GM18873 (cell line): ENCODE measurements around the gene PANK4.

Experiments
- ATAC-seq: cut with Tn5 transposase; IDR thresholded peaks from one replicate; pipeline ENCODE4 v1.9.1; 2021; ENCODE audit warnings: mild to moderate bottlenecking, moderate library complexity, moderate number of reproducible peaks; ENCODE audit not compliant: unreplicated experiment, low FRiP score

PANK4 gene

GRCh38 chr1:2502661-2503553, 23.5 kb downstream of the PANK4 start:
- ATAC-seq = no peak

GRCh38 chr1:2502210-2502609, 24.2 kb downstream of the PANK4 start:
- no peak for ATAC-seq

DNA sequence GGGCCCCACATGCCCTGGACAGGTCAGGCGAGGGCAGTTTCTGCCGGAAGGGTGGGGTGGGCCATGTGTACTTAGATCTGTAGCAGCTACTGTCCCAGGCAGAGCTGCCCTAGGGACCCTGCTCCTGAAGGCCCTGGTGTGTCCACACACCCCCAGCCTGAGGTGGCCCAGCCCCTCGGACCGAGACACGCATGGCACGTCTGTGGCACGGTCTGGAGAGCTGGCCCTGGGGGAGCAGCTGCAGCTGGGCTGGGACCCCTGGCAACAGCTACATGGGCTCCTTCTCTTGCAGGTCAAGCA, 24.6 kb downstream of the PANK4 start:
- no peak for ATAC-seq

DNA sequence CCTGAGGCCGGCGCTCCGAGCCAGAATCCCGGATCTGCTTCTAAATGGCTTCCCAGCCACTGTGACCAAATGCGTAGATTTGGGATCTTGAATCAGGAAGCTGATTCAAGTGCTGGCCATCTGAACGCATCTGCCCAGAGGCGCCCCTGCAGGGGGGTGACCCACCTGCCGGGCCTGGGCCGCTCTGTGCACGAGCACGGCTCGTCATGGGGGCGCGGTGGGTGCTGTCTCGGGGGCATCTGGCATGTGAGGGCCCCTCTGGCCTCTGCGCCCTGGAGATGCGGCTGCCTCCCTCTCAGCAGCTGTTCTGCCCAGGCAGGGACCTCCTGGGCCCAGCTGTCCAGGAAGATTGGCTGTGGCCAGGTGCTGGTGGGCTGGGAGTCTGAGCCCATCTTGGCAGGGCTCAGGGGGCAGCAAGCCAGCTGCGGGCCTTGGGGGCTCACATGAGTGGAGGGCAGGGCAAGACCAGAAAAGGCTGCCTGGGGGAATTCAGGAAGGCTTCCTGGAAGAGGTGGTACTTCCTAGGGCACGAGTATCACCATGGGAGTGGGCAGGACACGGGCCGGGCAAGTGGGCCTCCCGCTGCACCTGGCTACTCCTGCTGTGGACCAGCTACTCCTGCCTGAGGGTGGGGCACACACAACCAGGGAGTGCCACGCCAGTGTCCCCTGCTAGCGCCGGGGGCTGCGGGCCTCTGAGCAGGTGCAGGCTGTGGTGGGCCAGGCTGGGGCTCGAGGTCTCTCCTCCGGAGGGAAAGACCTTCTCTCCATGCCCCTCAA, 25.2 kb downstream of the PANK4 start:
- no peak for ATAC-seq

DNA sequence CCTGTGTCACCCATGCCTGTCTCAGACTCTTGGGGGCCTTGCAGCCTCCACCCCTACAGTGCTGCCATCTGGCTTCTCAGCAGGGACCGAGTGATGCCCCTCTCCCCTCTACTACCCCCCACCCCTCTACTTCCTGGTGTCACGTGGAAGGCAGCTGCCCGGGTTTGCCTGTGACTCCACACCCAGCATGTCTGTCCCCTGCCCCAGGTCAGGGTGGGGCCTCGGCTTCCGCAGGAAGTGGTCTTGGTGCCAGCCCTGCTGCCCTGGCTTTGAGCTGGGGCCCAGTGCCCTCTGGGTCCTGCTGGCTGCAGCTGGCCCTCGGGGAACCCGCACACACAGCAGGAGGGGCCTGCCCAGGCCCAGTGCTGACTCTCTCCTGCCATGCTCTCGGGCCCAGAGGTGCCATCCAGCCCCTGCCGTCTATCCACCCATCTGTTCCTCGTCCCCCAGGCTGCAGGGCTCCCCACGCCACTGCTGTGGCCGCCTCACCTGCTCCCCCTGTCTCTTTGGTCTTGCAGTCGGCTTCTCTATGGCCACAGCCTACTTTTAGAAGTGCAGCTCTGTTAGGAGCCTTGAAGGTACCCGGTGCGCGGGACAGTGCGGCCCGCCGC, 26.3 kb downstream of the PANK4 start:
- ATAC-seq = no peak

DNA sequence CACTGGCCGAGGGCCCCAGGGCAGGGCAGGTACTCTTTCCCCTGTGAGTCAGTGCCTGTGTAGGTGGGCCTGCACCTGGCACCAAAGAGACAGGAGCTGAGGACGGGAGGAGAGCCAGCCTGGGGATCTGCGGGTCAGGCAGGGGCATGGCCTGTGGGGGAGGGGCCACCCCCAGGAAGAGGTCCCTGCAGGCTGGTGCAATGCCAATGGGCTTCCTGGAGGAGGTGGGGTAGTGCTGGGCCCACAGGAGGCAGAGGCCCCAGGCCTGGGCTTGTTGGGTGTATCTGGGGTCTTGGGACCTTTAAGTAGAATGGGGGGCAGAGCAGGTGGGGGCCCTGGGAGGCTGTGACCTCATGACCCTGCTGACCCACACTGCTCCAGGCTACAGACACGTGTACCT, 27.1 kb downstream of the PANK4 start:
- no peak for ATAC-seq

DNA sequence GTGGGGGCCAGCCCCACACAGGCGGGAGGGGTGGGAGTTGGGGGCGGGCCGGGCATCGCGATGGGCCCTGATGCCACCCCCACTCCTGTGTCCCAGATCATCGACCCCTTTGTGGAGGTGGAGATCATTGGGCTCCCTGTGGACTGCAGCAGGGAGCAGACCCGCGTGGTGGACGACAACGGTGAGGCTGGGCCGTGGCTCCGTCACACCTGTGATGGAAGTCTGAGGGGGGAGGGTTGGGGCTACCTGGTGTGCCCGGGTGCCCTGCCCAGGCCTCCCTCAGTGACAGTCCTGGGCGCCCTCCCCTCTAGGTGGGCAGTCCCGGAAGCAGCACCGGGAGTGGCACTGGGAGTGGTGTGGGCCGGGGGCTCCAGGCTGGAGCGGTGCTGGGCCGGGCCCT, 27.7 kb downstream of the PANK4 start:
- ATAC-seq = no peak

GRCh38 chr1:2497891-2498290, 28.5 kb downstream of the PANK4 start:
- ATAC-seq = no peak

DNA sequence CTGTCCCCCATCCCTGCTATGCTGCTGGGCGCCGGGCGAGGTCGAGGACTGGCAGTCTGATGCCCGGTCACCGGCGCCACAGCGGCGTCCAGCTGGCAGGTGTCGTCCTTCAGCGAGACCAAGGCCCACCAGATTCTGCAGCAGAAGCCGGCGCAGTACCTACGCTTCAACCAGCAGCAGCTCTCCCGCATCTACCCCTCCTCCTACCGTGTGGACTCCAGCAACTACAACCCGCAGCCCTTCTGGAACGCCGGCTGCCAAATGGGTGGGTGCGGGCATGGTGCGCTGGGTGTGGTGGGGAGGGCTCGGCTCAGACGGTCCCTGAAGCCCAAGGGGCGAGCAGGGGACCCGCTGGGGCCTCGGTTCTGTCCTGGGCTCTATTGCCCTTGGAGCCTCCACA, 29.6 kb downstream of the PANK4 start:
- no peak for ATAC-seq

DNA sequence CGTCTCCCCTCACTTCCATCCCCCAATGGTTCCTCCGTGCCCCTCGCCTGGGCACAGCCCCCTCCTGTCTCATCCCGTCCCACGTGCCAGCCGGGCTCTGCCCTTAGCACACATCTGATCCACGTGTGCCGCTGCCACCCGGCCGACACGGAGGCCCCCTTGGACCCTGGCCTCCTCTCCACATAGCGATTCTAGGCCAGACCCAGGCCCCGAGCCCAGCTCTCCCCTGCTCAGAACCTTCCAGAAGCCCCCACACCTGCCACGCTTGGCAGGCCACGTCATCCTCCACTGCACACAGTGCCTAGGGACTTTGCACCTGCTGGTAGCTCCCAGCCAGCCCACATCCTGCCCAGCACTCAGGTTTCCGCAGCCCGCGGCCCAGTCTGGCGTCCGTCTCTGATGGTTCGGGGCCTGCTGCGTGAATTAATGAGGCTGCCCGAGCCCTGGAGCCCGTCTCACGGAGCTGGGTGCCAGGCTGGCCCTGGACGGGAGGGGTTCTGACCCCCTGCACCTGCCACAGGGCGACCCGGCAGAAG, 30.2 kb downstream of the PANK4 start:
- ATAC-seq = no peak

- ATAC-seq = no peak
Observed at GRCh38 chr1:2495546-2495945, 30.9 kb downstream of the PANK4 start.

DNA sequence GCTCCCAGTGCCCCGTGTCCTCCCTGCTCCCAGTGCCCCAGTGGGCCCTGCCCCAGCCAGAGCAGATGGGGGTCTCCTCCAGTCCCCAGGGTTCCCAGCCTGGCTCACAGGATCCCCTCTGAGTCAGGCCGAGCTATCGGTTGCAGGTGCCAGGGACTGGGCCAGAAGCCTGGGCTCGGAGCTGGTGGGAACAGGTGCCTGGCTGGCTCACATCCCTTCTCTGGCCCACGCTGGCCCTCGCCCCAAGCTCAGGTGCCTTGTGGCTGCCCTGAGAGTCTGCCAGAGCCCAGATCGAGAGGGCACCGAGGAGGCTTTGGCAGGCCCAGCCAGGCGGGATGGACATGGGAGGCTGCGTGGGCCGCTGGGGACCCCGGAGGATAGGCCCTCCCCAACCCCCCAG, 31.4 kb downstream of the PANK4 start:
- no peak for ATAC-seq

DNA sequence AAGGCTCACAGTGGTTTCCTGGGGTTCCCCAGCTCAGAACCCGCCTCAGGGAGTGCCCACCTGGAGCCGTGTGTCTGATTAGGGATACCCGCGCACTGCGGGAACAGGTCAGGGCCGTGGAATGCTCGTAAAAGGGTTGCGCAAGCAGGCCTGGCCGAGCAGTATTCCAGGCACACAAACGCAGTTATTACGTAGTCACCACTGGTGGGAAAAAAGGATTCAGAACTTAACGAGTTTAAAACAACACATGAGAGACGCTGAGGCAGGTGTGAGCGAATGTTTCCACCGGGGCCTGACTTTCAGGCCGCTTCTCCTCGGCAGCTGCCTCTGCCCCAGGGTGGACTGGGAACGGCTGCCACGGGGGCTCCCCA, 32.1 kb downstream of the PANK4 start:
- ATAC-seq = no peak

DNA sequence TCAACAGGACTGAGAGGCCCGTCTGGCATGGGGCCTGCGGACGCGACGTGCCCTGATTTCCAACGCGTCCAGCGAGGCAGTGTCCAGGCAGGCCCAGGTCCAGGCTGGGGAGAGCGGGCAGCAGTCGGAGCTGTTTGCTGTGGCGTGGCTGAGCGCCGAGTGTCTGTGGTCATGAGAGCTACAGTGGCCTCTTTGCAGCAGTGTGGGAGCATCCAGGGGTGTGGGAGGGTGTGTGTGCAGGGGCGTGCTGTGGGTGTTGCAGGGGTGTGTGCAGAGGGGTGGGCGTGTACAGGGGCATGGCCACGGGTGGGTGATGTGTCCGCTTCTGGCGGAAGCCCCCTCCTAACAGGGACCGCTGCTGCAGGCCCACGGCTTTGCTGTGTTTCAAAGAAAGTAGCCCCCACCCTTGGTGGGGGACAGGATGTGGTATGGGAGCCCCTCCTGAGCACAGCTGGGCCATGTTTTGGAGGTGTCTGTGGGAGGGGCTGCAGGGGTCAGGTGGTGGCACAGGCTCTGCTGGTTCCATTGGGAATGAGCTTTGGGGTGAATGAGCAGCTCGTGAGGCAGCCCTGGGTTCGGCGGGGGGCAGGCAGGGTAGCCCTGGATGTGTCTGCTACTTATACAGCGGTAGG, 32.6 kb downstream of the PANK4 start:
- ATAC-seq = no peak

GRCh38 chr1:2493218-2493617, 33.2 kb downstream of the PANK4 start:
- no peak for ATAC-seq

DNA sequence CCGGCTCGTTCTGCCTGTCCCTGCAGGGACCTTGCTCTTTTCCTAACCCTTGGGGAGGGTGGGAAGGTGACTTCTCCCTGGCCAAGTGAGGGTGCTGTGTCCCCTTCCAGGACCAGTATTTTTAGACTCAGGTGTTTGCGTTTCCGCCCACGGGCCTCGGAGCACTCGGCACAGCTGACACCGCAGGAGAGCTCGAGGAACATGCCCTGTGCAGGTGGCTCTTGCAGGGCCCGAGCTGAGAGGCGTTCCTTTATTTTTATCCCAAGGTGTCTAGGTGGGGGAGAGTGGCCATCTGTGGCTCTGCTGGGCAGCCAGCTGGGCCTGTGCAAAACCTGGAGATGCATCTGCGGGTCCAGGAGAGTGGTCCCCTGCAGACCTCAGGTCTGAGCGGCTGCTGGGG, 34.3 kb downstream of the PANK4 start:
- no peak for ATAC-seq

DNA sequence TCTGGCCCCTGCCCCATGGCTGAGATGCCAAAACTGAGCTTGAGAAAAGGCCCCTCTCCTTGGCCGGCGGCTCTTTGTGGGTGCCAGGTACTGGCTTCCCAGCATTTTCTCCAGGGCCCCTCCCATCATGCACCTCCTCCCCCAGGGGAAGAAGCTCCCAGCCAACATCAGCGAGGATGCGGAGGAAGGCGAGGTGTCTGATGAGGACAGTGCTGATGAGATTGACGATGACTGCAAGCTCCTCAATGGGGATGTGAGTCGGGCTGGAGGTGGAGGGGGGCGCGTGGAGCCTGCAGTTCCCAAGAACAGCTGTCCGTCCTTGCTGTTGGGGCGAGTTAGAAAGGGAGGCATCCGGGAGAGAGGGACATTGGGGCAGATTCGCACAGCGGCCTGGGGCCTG, 36.8 kb downstream of the PANK4 start:
- ATAC-seq = no peak

- ATAC-seq = no peak
Observed at GRCh38 chr1:2488688-2489087, 37.7 kb downstream of the PANK4 start.

- no peak for ATAC-seq
Observed at GRCh38 chr1:2486558-2486957, 39.8 kb downstream of the PANK4 start.

GRCh38 chr1:2486041-2486440, 40.4 kb downstream of the PANK4 start:
- ATAC-seq = no peak

- ATAC-seq = no peak
Observed at GRCh38 chr1:2483970-2484369, 42.4 kb downstream of the PANK4 start.
